GM12878 (cell line): ENCODE results near the gene RIPPLY3. TPM values are rescaled to one million over a fixed set of nuclear protein-coding genes. Genes with fewer than 3 reads are reported as not detected.

Experiments used
- ATAC-seq: fragments of 200-7000 bp; cut with Tn5 transposase; 3 replicates; pipeline ENCODE4 v1.9.1; 2020; ENCODE audit warnings: mild to moderate bottlenecking, moderate library complexity
- BruUV-seq: library from RNA; stranded (reverse); fragments of 400-500 nt; replicated peaks from 2 replicates; lab custom pipeline; 2021; lab: Mats Ljungman, UMichigan
- CTCF ChIA-PET: fragments of 300-600 bp; sonication (Branson Sonifier 250); formaldehyde crosslinking; extraction: SDS; loops from one replicate; lab custom pipeline; 2021; ENCODE audit warnings: inconsistent platforms; lab: Yijun Ruan, JAX
- POLR2A ChIA-PET: fragments of 350-600 bp; formaldehyde crosslinking; extraction: SDS; loops from one replicate; lab custom pipeline; 2021; ENCODE audit warnings: inconsistent platforms; lab: Charles Lee
- RAD21 ChIA-PET: fragments of 300-600 bp; sonication (Branson Sonifier 250); formaldehyde crosslinking; loops from one replicate; lab custom pipeline; 2023; ENCODE audit warnings: antibody characterized with exemption; ENCODE audit not compliant: unreplicated experiment; lab: Charles Lee
- SMC1A ChIA-PET: fragments of 300-600 bp; sonication (Branson Sonifier 250); formaldehyde crosslinking; loops from one replicate; lab custom pipeline; 2023; ENCODE audit not compliant: unreplicated experiment, uncharacterized antibody; lab: Charles Lee
- DNase-seq: peaks from one replicate; pipeline ENCODE4 v3.0.0-alpha.2; 2011; ENCODE audit warnings: low read depth, low spot score
- FAIRE-seq: peaks from 3 replicates; lab custom pipeline; 2011; peaks lifted over from hg19 to GRCh38; lab: Jason Lieb, UNC
- H2AFZ ChIP-seq: 2 replicates; pipeline ENCODE4 v1.6.0; 2011; ENCODE audit warnings: low read depth, low read length, control low read depth; ENCODE audit not compliant: control insufficient read depth
- H3K27ac ChIP-seq: 2 replicates; pipeline ENCODE4 v1.5.1; 2011; ENCODE audit warnings: control low read depth; ENCODE audit not compliant: control insufficient read depth, insufficient read depth
- H3K27me3 ChIP-seq, 2 experiments: replicated peaks in 1 of 2; 2 replicates each; pipeline versions ENCODE4 v1.6.0 to v1.6.1; 2011; ENCODE audit warnings: low read length in 1 of 2; ENCODE audit not compliant: control insufficient read depth in 2 of 2, insufficient read depth in 2 of 2
- H3K36me3 ChIP-seq, 2 experiments: 2 replicates each; pipeline ENCODE4 v1.5.1; 2011; ENCODE audit warnings: low read length in 1 of 2; ENCODE audit not compliant: control insufficient read depth in 2 of 2, insufficient read depth in 2 of 2
- H3K4me1 ChIP-seq: 2 replicates; pipeline ENCODE4 v1.6.1; 2011; ENCODE audit warnings: mild to moderate bottlenecking, low read length, moderate library complexity, mixed read lengths; ENCODE audit not compliant: control insufficient read depth, insufficient read depth
- H3K4me2 ChIP-seq: 2 replicates; pipeline ENCODE4 v1.6.0; 2011; ENCODE audit warnings: control low read depth; ENCODE audit not compliant: control insufficient read depth, insufficient read depth
- H3K4me3 ChIP-seq: fragments of 200-600 bp; sonication (generic); 2 replicates; pipeline ENCODE4 v1.5.1; 2016
- H3K79me2 ChIP-seq: 2 replicates; pipeline ENCODE4 v1.6.0; 2011; ENCODE audit warnings: low read length; ENCODE audit not compliant: control insufficient read depth, insufficient read depth
- H3K9ac ChIP-seq: 2 replicates; pipeline ENCODE4 v1.8.0; 2011; ENCODE audit warnings: low read length, control low read depth, mixed read lengths; ENCODE audit not compliant: control insufficient read depth, insufficient read depth
- H3K9me3 ChIP-seq: replicated peaks from 3 replicates; pipeline ENCODE4 v1.5.1; 2011; ENCODE audit warnings: mild to moderate bottlenecking, low read length; ENCODE audit not compliant: control insufficient read depth, insufficient read depth
- H4K20me1 ChIP-seq: 2 replicates; pipeline ENCODE4 v1.6.0; 2011; ENCODE audit not compliant: control insufficient read depth, insufficient read depth
- EGR1 ChIP-seq, 2 experiments: IDR thresholded peaks; 1 replicate in 1 of 2; 2 replicates in 1 of 2; pipeline ENCODE4 v1.6.1; 2011 to 2012; ENCODE audit warnings: low read depth in 2 of 2, low read length in 2 of 2, borderline replicate concordance in 1 of 2, mild to moderate bottlenecking in 1 of 2, moderate library complexity in 1 of 2
- FOXM1 ChIP-seq: IDR thresholded peaks from 2 replicates; pipeline ENCODE4 v1.6.1; 2012; ENCODE audit warnings: low read depth, mild to moderate bottlenecking, inconsistent platforms, low read length, moderate library complexity
- HDAC2 ChIP-seq: fragments of 200-600 bp; sonication (generic); IDR thresholded peaks from 2 replicates; pipeline ENCODE4 v1.6.1; 2017
- KLF5 ChIP-seq: fragments of 450-650 bp; IDR thresholded peaks from 2 replicates; pipeline ENCODE4 v1.6.1; 2014; ENCODE audit warnings: mild to moderate bottlenecking; ENCODE audit not compliant: partially characterized antibody
- MYC ChIP-seq: IDR thresholded peaks from 2 replicates; pipeline ENCODE4 v1.6.1; 2011; ENCODE audit warnings: mild to moderate bottlenecking, low read length, moderate library complexity, inconsistent platforms; ENCODE audit not compliant: insufficient read depth, insufficient replicate concordance, insufficient read length, severe bottlenecking
- NFYB ChIP-seq: IDR thresholded peaks from 2 replicates; pipeline ENCODE4 v1.6.1; 2011; ENCODE audit warnings: low read depth, mild to moderate bottlenecking, low read length, improper control_type of control experiment, moderate library complexity; ENCODE audit not compliant: insufficient read depth
- NR2C1 ChIP-seq: fragments of 450-650 bp; IDR thresholded peaks from 2 replicates; pipeline ENCODE4 v1.6.1; 2017; ENCODE audit warnings: antibody characterized with exemption, mild to moderate bottlenecking, moderate library complexity
- POLR2A ChIP-seq: IDR thresholded peaks from 2 replicates; pipeline ENCODE4 v1.6.1; 2011; ENCODE audit warnings: low read depth, mild to moderate bottlenecking, low read length
- POU2F2 ChIP-seq: IDR thresholded peaks from 3 replicates; pipeline ENCODE4 v1.6.1; 2011; ENCODE audit warnings: low read depth, mild to moderate bottlenecking, low read length, borderline replicate concordance
- RFX5 ChIP-seq: IDR thresholded peaks from 2 replicates; pipeline ENCODE4 v1.6.1; 2011; ENCODE audit warnings: low read depth, low read length, improper control_type of control experiment
- SMAD5 ChIP-seq: IDR thresholded peaks from 2 replicates; pipeline ENCODE4 v1.6.1; 2016; ENCODE audit warnings: antibody characterized with exemption, low read depth
- SRF ChIP-seq, 2 experiments: IDR thresholded peaks; 2 replicates each; pipeline ENCODE4 v1.6.1; 2011; ENCODE audit warnings: low read depth in 2 of 2, low read length in 2 of 2, mild to moderate bottlenecking in 1 of 2, moderate library complexity in 1 of 2
- STAT3 ChIP-seq: IDR thresholded peaks from 2 replicates; pipeline ENCODE4 v1.6.1; 2011; ENCODE audit warnings: low read depth, low read length, improper control_type of control experiment
- TAF1 ChIP-seq: IDR thresholded peaks from 2 replicates; pipeline ENCODE4 v1.6.1; 2011; ENCODE audit warnings: mild to moderate bottlenecking, low read depth, low read length, borderline replicate concordance
- YBX1 ChIP-seq: fragments of 450-650 bp; IDR thresholded peaks from 2 replicates; pipeline ENCODE4 v1.6.1; 2016; ENCODE audit warnings: antibody characterized with exemption
- ZBED1 ChIP-seq: IDR thresholded peaks from 2 replicates; pipeline ENCODE4 v1.6.1; 2016; ENCODE audit warnings: borderline replicate concordance
- WGBS: methylation state at CpG from one replicate; pipeline ENCODE4 v1.1.6; 2016; ENCODE audit warnings: low lambda C conversion rate; ENCODE audit not compliant: insufficient replicate concordance, insufficient coverage; ENCODE audit errors: missing lambda C conversion rate; 5-methylcytosine and 5-hydroxymethylcytosine counted together
- in situ Hi-C: fragments of 300-500 bp; cut with MboI; formaldehyde crosslinking; loops from 9 replicates; pipeline ENCODE4 v1.14.3; 2018; ENCODE audit warnings: mixed read lengths
- intact Hi-C: fragments of 100-400 bp; cut with micrococcal nuclease; formaldehyde crosslinking; loops from one replicate; pipeline ENCODE4 v1.14.2; 2022; ENCODE audit not compliant: unreplicated experiment
- polyA plus RNA-seq, 11 experiments: library from polyadenylated mRNA; depleted of rRNA in 4 of 11; unstranded in 6 of 11; stranded (reverse) in 5 of 11; fragments of >200 nt; fragmentation: Nextera tagmentation in 4 of 11; fragmentation: Illumina TruSeq in 1 of 11; extraction: Ambion mirVana in 4 of 11; extraction: Trizol in 1 of 11; gene quantifications; 1 replicate in 1 of 11; 2 replicates in 10 of 11; pipeline versions ENCODE4 v1.2.1 to v1.2.3, GENCODE V29; 2011 to 2016; ENCODE audit warnings: inconsistent platforms in 2 of 11, missing spikeins in 2 of 11, low read depth in 1 of 11
- total RNA-seq, 4 experiments: library from RNA; depleted of rRNA in 3 of 4; stranded (reverse); fragments of >200 nt in 3 of 4; fragmentation: Illumina TruSeq in 1 of 4; extraction: Trizol in 1 of 4; gene quantifications; 2 replicates each; pipeline versions ENCODE4 v1.2.1 to v1.2.3, GENCODE V29; 2013 to 2021

The RIPPLY3 gene
- total and polyA plus RNA-seq, 10 of the 15 experiments (the other 5 are each of a cell fraction or from before 2014, with no cell fraction given): not detected

DNA sequence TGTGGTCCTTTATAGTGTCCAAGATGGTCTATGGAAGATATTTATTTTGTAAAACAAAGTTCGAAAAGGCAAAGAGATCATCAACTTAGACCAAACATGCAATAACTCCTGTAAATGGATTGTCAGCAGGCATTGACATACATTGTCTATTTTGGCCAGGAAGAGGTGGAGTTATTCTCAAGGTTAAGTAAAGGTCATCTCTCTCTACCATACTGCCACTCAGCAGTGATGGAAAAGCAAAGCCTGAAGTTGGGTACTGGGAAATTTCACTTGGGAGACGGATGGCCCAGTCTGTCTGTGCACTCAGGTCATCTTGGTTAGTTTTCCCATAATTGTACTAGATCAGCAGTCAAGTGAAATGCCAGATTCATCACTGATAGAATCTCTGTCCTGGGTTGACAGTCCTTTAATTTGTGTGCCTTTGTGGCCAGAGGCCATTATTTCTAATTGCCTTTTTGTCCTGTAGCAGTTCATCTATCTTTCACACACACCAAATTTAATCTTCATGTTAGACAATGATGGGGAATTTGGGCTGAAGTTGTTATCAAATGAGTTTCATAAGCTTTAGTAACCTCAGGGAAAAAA lies 48.9 kb downstream of the RIPPLY3 start (continued):
- TF ChIP-seq ZBED1 (no peak), HDAC2 (no peak)

GRCh38 chr21:37057614-37058013 lies 51.1 kb downstream of the RIPPLY3 start:
- H3K27ac ChIP-seq: no peak overlapping the region
- ChIA-PET CTCF (no interaction called here), SMC1A (no interaction called here), RAD21 (no interaction called here), POLR2A (no interaction called here)
- no peaks in the 10 kb centered on the region; the same call in 2 of the 3 replicates for H3K9me3 ChIP-seq
- FAIRE-seq (no peak), ATAC-seq (no peak), DNase-seq (no peak)
- BruUV-seq: no TSS peak
- no peaks in the 10 kb centered on the region for H3K4me1 ChIP-seq
- no peak overlapping the region for H3K9ac ChIP-seq
- intact Hi-C loops: no loop called here
- TF ChIP-seq NFYB (no peak), POLR2A (no peak)
- no peaks in the 10 kb centered on the region for H3K36me3 ChIP-seq
- no peak overlapping the region for H3K4me2 ChIP-seq
- no peak overlapping the region for H2AFZ ChIP-seq
- H3K27me3 ChIP-seq: no peaks in the 10 kb centered on the region
- in situ Hi-C loops: no loop called here
- WGBS: 93% methylated on average over 7 of the region's 7 CpGs
- no peak overlapping the region for H3K4me3 ChIP-seq
- no peaks in the 10 kb centered on the region for H3K79me2 ChIP-seq
- no peaks in the 10 kb centered on the region for H4K20me1 ChIP-seq

DNA sequence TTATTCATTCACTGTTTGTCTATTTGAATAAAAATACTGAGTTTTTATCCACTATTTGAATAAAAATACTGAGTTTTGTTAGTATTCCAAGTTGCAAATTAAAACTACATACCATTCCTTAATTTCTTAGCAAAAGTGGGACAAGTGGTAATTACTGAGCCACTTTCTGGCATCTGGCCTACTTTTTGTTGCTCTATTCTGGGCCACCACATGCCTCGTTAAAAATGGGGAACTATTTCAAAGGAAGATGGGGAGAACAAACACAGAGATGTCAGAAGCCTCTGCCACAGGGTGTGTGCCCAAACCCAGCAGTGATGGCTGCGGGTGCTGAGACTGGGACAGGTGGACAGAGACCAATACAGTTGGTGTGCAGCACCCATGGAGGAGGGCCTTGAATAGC lies 51.8 kb downstream of the RIPPLY3 start:
- ATAC-seq (no peak), DNase-seq (no peak), FAIRE-seq (no peak)
- no peak overlapping the region for H3K4me2 ChIP-seq
- WGBS: 42% methylated on average over 2 of the region's 2 CpGs
- H3K27ac ChIP-seq: no peak overlapping the region
- H2AFZ ChIP-seq: no peak overlapping the region
- no peaks in the 10 kb centered on the region for H3K4me1 ChIP-seq
- H4K20me1 ChIP-seq: no peaks in the 10 kb centered on the region
- intact Hi-C loops: no loop called here
- in situ Hi-C loops: no loop called here
- ChIA-PET RAD21 (no interaction called here), SMC1A (no interaction called here), POLR2A (no interaction called here), CTCF (no interaction called here)
- BruUV-seq: no TSS peak
- no peaks in the 10 kb centered on the region for H3K36me3 ChIP-seq
- H3K9me3 ChIP-seq: no peaks in the 10 kb centered on the region; the same call in 2 of the 3 replicates
- no peaks in the 10 kb centered on the region for H3K27me3 ChIP-seq
- H3K4me3 ChIP-seq: no peak overlapping the region
- H3K79me2 ChIP-seq: no peaks in the 10 kb centered on the region
- no peak overlapping the region for H3K9ac ChIP-seq
- TF ChIP-seq POU2F2: no peak
- no peak for TF ChIP-seq NR2C1
- no peak for TF ChIP-seq SMAD5
- no peak for TF ChIP-seq KLF5
- no peak for TF ChIP-seq RFX5
- no peak for TF ChIP-seq STAT3
- no peak for TF ChIP-seq MYC
- TF ChIP-seq YBX1: no peak
- TF ChIP-seq FOXM1: no peak
- TF ChIP-seq EGR1 (IDR thresholded peaks at IDR 0.05; ENCODE audit: borderline replicate concordance in 1 of 2, low read depth in 2 of 2, low read length in 2 of 2): no peak
- no peak for TF ChIP-seq SRF (IDR thresholded peaks at IDR 0.05; ENCODE audit: low read depth in 2 of 2, low read length in 2 of 2)
- no peak for TF ChIP-seq TAF1
